Measurements from ENCODE around the gene CACUL1.

The CACUL1 gene

DNA sequence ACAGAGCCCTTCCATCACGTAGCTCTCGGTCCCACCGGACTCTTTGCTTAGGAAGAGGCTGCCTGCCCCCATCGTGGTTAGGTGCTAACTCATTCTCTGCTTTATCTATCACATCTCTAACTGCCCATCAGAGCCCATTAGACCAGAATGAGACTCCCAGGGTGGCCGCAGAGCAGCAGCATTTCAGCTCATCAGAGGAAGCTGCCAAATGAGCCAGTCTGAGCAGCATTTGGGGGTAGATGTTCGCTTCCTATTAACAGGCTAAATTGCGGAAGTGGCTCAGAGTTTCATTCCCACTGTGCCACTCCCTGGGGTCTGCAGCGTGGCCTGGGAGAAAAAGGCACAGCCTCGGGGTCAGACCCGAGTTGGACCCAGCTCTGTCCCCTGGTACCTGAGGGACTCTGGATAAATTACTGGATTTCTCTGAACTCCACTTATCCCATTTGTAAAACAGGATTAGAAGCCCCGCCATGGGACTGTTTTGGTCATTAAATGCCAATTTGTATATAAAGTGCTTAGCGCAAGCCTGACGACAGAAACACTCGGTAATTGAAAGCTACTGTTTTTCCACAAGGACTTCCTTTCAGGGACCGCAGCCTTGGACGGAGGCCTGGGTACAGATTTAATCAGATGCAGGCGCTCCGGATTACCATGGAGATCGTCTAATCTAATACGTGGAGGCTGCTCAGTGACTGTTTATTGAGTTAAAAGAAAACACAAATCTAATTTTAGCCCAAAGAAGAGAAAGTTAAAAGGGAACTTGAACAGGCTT is 85.6 kb downstream of the CACUL1 start:
- DNase-seq (ENCODE audit: low read depth): peak; percentile 46
- H3K4me3 ChIP-seq (ENCODE audit: control insufficient read depth, low read depth, low read length): no peak overlapping the region
- no peak for TF ChIP-seq CTCF (IDR thresholded peaks at IDR 0.05; ENCODE audit: control insufficient read depth, insufficient read depth, low read depth, low read length, missing control alignments)

DNA sequence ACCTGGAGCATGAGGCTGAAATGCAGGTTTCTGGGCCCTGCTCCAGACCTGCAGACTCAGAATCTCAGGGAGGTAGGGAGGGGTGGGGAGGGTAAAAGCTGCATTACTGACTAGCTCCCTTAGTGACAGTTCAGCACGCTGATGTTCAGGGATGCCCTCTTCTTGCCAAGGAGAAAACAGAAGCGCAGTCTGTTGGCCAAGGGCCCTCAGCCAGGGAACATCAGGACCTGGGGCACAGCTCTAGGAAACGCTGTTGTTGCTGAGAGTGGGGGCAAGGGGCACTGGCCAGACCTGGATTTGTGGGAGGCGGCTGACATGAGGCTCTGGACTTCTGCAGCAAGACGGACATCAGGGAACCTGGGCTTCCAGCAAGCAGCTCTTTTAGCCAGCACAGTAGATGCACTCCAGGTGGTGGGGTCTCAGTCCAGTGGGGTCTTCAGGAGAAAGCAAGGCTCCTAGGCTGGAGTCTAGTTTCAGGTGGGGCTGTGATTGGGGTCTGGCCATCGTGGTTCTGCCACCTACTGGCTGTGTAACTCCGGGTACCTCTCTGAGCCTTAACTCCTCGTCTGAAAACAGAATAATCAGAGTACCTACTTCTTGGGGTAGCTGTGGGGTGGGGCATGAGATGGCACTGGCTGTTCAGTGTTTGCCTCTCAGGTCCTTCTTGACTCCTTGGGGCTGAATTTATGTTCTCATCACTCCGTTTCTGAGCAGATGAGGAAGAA is 86.4 kb downstream of the CACUL1 start:
- TF ChIP-seq CTCF (IDR thresholded peaks at IDR 0.05; ENCODE audit: control insufficient read depth, insufficient read depth, low read depth, low read length, missing control alignments): no peak
- no peak for DNase-seq (ENCODE audit: low read depth)
- no peak overlapping the region for H3K4me3 ChIP-seq (ENCODE audit: control insufficient read depth, low read depth, low read length)

- TF ChIP-seq CTCF (IDR thresholded peaks at IDR 0.05; ENCODE audit: control insufficient read depth, insufficient read depth, low read depth, low read length, missing control alignments): no peak
- H3K4me3 ChIP-seq (ENCODE audit: control insufficient read depth, low read depth, low read length): no peak overlapping the region
- no peak for DNase-seq (ENCODE audit: low read depth)
These were observed 87.0 kb downstream of the CACUL1 start for GRCh38 chr10:118667732-118668131.

- no peak for DNase-seq (ENCODE audit: low read depth)
- H3K4me3 ChIP-seq (ENCODE audit: control insufficient read depth, low read depth, low read length): no peak overlapping the region
These were observed 88.4 kb downstream of the CACUL1 start for GRCh38 chr10:118666350-118666749.

GRCh38 chr10:118664321-118664720 is 90.4 kb downstream of the CACUL1 start:
- TF ChIP-seq CTCF (IDR thresholded peaks at IDR 0.05; ENCODE audit: control insufficient read depth, insufficient read depth, low read depth, low read length, missing control alignments): no peak
- H3K4me3 ChIP-seq (ENCODE audit: control insufficient read depth, low read depth, low read length): no peak overlapping the region
- DNase-seq (ENCODE audit: low read depth): no peak

More at GRCh38 chr10:118666350-118666749, 88.4 kb downstream of the CACUL1 start:
- no peak for TF ChIP-seq CTCF (IDR thresholded peaks at IDR 0.05; ENCODE audit: control insufficient read depth, insufficient read depth, low read depth, low read length, missing control alignments)

GRCh38 chr10:118663176-118663575 is 91.6 kb downstream of the CACUL1 start:
- DNase-seq (ENCODE audit: low read depth): no peak
- TF ChIP-seq CTCF (IDR thresholded peaks at IDR 0.05; ENCODE audit: control insufficient read depth, insufficient read depth, low read depth, low read length, missing control alignments): no peak
- H3K4me3 ChIP-seq (ENCODE audit: control insufficient read depth, low read depth, low read length): no peak overlapping the region
